Measurements from ENCODE around the gene CSRNP3.

The CSRNP3 gene

DNA sequence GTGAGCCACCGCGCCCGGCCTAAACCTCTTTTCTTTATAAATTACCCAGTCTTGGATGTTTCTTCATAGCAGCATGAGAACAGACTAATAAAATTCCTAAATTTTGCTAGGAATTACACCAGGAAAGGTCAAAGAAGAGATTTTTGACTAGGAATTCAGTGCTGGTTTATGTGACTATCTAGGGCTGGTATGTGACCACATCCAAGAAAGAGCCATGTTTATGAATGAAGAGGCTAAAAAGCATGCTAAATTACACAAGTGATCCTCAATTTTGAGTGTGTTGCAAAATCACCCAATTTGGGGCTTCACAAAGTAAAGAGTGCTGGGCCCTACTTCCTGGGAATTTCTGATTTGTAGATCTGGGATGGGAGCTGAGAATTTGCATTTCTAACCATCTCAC, 123.6 kb downstream of the CSRNP3 start:
- no peak for DNase-seq

DNA sequence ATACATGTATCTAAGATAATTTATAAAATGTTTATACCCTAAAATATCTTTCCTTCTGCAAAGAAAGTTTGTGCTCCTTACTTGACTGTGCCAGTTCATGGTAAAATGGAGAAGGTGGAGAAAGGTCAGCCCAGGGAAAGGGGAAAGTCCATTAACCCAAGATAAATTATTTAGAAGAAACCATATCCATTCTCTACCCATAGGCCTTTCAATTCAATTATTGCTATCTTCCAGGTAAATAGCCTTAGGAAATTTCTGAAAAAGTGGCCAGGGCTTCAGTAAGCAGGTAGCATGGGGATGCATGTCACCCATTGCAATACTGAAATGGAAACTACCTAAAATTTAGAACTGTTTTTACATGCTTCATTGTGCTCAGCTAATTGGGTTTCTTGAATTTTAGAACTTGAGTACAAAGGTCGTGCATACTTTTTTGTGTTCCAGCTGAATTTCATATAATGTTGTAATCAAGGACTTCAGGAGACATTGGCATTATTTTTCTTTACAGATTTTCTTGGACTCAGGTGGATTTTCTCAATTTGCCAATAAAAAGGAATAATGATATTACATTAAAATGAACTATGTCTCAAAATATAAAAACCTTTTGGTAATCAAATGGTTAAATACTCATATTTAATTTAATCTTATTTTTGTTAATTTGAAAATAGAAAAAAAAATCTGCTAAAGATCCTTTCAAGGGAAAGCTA, 124.9 kb downstream of the CSRNP3 start:
- DNase-seq, result no peak

- no peak for DNase-seq
Observed at GRCh38 chr2:165594935-165595255, 125.4 kb downstream of the CSRNP3 start.

GRCh38 chr2:165596788-165597187, 127.3 kb downstream of the CSRNP3 start:
- no peak for DNase-seq

GRCh38 chr2:165601065-165601830, 131.8 kb downstream of the CSRNP3 start:
- no peak for DNase-seq

- no peak for DNase-seq
Observed at GRCh38 chr2:165601928-165602521, 132.5 kb downstream of the CSRNP3 start.

- DNase-seq, result no peak
Observed at GRCh38 chr2:165609672-165610071, 140.2 kb downstream of the CSRNP3 start.

GRCh38 chr2:165610591-165611029, 141.1 kb downstream of the CSRNP3 start:
- no peak for DNase-seq

- DNase-seq, result no peak
Observed at GRCh38 chr2:165617741-165618481, 148.4 kb downstream of the CSRNP3 start.

- no peak for DNase-seq
Observed at GRCh38 chr2:165618806-165619205, 149.3 kb downstream of the CSRNP3 start.

DNA sequence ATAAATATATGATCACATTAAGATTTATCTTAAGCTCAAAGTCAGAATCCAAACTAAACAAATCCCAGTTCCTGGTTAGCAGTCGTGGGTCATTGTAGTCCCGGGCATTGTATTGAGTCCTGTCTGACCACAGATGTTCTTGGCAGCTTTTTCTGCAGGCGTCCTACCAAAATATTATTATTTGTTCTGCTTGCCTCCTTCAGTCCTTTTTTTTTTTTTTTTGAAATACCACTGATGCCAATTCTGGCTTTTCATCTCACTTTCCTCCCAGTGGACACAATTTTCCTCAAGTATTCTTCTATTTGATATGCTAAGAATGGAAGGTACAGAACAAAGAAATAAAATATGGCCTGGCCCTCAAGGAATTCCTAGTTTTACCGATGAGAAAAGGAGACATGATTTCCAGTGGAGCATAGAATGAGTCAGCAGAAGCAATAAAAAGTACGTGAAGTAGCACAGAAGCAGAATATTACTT, 151.6 kb downstream of the CSRNP3 start:
- no peak for DNase-seq

DNA sequence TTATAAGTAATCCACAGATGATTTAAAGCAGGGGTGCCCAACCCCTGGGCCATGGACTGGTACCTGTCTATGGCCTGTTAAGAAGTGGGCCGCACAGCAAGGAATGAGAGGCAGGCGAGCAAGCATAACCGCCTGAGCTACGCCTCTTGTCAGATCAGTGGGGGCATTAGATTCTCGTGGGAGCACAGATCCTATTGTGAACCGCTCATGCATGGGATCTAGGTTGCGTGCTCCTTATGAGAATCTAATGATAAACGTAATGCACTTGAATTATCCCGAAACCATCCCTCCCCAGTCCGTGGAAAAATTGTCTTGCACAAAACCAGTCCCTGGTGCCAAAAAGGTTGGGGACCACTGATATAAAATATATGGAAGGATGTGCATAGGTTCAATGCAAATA, 153.7 kb downstream of the CSRNP3 start:
- no peak for DNase-seq

DNA sequence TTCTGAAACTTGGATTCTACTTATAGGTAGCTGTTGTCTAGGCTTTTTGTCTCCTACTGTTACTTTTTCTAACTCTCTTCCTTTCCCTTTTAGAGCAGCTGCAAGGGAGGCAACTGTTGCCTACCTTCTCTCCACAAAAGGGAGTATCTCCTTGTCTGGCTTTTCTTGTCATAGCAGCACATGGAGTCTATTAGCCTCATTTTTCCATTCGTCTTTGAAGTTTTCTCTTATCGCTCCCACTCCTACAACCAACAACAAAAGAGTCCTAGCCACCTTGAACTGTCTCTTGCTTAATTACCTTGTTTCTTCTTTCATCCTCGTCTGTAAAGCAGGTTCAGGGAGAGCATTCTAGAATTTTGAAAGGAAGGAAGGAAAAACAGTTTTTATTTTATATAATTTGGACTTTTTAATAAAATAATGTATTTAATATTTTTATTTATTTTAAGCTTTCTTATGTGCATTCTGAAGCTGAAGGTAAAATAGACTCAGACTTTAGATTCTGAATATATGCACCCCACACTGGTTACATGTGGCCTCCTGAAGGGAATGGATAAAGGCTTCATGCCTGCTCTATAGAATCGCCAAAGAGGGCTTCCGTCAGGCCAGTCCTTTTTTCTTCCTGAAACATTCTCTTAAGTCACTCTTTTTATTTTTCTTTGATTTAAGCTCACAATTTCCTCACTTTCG, 154.4 kb downstream of the CSRNP3 start:
- no peak for DNase-seq

- DNase-seq, result no peak
Observed at GRCh38 chr2:165624470-165624800, 154.9 kb downstream of the CSRNP3 start.

GRCh38 chr2:165627470-165627869, 158.0 kb downstream of the CSRNP3 start:
- DNase-seq, result no peak

- DNase-seq, result no peak
Observed at GRCh38 chr2:165629776-165630175, 160.3 kb downstream of the CSRNP3 start.

- no peak for DNase-seq
Observed at GRCh38 chr2:165630236-165630635, 160.7 kb downstream of the CSRNP3 start.

DNA sequence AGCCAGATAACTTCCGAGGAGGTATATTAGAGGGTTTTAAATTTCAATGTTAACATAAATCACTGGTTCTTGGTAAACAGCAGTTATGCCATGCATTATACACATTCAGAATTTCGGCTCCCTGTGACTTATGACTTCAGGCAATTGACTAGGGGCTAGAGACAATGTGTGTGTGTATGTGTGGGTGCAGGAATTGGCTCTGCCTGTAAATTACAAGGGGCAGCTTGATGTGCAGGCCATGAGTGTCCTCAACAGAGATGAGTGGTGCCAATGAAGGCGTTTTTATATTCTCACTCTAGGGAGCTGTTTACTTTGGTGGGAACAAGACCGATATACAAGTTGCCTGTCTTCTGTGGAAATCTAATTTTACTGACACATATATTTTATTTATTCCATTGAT, 161.6 kb downstream of the CSRNP3 start:
- no peak for DNase-seq

DNA sequence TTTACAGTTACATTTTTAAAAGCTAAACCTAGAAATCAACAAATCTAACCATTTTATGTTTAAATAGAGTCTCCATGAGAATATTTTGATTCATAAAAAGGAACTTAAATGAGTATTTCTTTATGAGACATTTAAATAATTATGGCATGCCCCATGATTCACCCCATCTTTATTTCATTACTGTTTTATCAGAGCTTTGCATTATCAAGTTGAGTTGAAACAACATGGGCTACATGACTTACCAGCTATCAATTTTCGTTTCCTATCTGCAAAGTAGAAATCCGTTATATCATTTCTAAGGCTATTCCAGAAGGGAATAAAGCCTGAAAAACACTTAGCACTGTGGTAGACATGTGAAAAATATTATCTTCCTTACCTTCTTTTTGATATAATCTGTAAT, 163.1 kb downstream of the CSRNP3 start:
- DNase-seq, result no peak

DNA sequence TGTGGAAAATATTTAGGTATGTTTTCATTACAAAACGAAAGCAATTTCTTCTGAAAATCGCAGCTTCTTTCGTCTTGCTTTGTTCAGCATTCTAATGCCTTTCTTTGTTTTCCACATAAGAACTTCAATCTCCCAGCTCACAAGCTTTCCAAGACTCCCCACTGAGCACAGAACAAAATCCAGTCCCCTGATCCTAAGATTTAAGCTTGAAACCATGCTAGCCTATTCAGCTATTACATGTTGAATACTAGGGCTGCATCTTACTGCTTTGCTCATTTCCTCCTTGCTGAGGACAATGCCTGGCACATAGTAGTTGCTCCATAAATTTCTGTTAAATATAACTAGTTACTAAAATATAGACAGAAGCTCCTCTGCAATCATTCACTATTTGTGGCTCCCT, 163.9 kb downstream of the CSRNP3 start:
- no peak for DNase-seq

GRCh38 chr2:165634282-165634681, 164.8 kb downstream of the CSRNP3 start:
- DNase-seq, result no peak

DNA sequence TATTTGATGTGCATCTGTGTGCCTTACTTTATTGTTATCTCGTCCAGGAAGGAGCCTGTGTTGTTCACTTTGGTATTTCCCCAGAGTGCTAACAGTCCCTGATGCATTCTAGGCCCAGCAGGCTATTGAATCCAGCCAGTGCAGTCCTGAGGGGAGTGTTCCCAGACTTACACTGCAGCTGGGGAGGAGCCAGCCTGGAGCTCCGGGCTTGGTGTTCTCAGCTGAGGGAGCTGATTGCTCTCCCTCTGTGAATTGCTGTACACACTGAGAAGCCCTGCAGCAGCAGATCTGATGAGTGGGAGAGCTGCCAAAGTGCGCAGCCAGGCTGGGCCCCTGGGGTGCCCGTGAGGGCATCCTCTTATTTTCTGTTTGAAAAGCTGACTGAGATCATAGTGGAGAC, 165.4 kb downstream of the CSRNP3 start:
- no peak for DNase-seq

- no peak for DNase-seq
Observed at GRCh38 chr2:165635532-165635931, 166.0 kb downstream of the CSRNP3 start.

All from activated CD8-positive, alpha-beta memory T cell treated with anti-CD3 and anti-CD28 coated beads for 24 hours (primary cell).